Inflammatory macrophage (primary cell): ENCODE data around the gene FRMPD4.

Experiments used
- DNase-seq, 2 donors: peaks; one replicate each; pipeline ENCODE4 v3.0.0-alpha.2; 2020 to 2022

Gene FRMPD4

GRCh38 chrX:12685541-12685940 is 547.3 kb downstream of the FRMPD4 start:
- DNase-seq: no peak

- DNase-seq: no peak
Measured at GRCh38 chrX:12686331-12686730, 548.1 kb downstream of the FRMPD4 start.

- DNase-seq: no peak
Measured at GRCh38 chrX:12690646-12691045, 552.4 kb downstream of the FRMPD4 start.

GRCh38 chrX:12693754-12694153 is 555.5 kb downstream of the FRMPD4 start:
- no peak for DNase-seq

GRCh38 chrX:12700745-12701144 is 562.5 kb downstream of the FRMPD4 start:
- no peak for DNase-seq

- DNase-seq: peak; percentile 27 to 45
Measured at GRCh38 chrX:12701628-12702027, 563.4 kb downstream of the FRMPD4 start.

GRCh38 chrX:12702509-12703091 is 564.3 kb downstream of the FRMPD4 start:
- DNase-seq: peak in 1 of 2 donors; percentile 4

- no peak for DNase-seq
Measured at GRCh38 chrX:12704706-12705105, 566.4 kb downstream of the FRMPD4 start.

- no peak for DNase-seq
Measured at GRCh38 chrX:12709047-12709446, 570.8 kb downstream of the FRMPD4 start.

GRCh38 chrX:12711435-12712040 is 573.3 kb downstream of the FRMPD4 start:
- DNase-seq: no peak

- DNase-seq: no peak
Measured at GRCh38 chrX:12716574-12716973, 578.3 kb downstream of the FRMPD4 start.

- no peak for DNase-seq
Measured at GRCh38 chrX:12719837-12720236, 581.6 kb downstream of the FRMPD4 start.

- DNase-seq: no peak
Measured at GRCh38 chrX:12721042-12721441, 582.8 kb downstream of the FRMPD4 start.

- DNase-seq: no peak
Measured at GRCh38 chrX:12722314-12722713, 584.0 kb downstream of the FRMPD4 start.

- no peak for DNase-seq
Measured at GRCh38 chrX:12741416-12741815, 603.1 kb downstream of the FRMPD4 start.

GRCh38 chrX:12747433-12747832 is 609.2 kb downstream of the FRMPD4 start:
- DNase-seq: no peak

- no peak for DNase-seq
Measured at GRCh38 chrX:12751887-12752286, 613.6 kb downstream of the FRMPD4 start.

GRCh38 chrX:12753366-12753765 is 615.1 kb downstream of the FRMPD4 start:
- no peak for DNase-seq

- DNase-seq: no peak
Measured at GRCh38 chrX:12758291-12758690, 620.0 kb downstream of the FRMPD4 start.

GRCh38 chrX:12767856-12768255 is 629.6 kb downstream of the FRMPD4 start:
- DNase-seq: no peak

- DNase-seq: no peak
Measured at GRCh38 chrX:12768491-12768890, 630.2 kb downstream of the FRMPD4 start.

- peak; percentile 9 to 22 for DNase-seq
Measured at GRCh38 chrX:12770440-12770839, 632.2 kb downstream of the FRMPD4 start.

- DNase-seq: peak; percentile 64 to 77
Measured at GRCh38 chrX:12771445-12772069, 633.3 kb downstream of the FRMPD4 start.
